HG02763 (cell line): ENCODE results near the gene ISG20L2.
"Not testable (repeated sequence)": the region's sequence is repeated elsewhere in the genome, so short reads cannot be mapped to it uniquely, and the experiment has no call there.

Source experiments
- ATAC-seq: cut with Tn5 transposase; IDR thresholded peaks from one replicate; pipeline ENCODE4 v1.9.1; 2021; ENCODE audit warnings: mild to moderate bottlenecking, moderate library complexity; ENCODE audit not compliant: unreplicated experiment

Gene ISG20L2

GRCh38 chr1:156728599-156729462, at the start of gene ISG20L2:
Gene ISG20L2 (minus strand): TSS chr1:156728766. CDS start chr1:156727652, 1,114 bp downstream.
- peak; percentile 87 for ATAC-seq

GRCh38 chr1:156777573-156777972, 49.0 kb upstream of the ISG20L2 start:
- ATAC-seq, result no peak

- no peak for ATAC-seq
These were observed 48.4 kb upstream of the ISG20L2 start for GRCh38 chr1:156776942-156777341.

GRCh38 chr1:156775799-156776198, 47.2 kb upstream of the ISG20L2 start:
- ATAC-seq, result no peak

GRCh38 chr1:156773607-156774006, 45.0 kb upstream of the ISG20L2 start:
- no peak for ATAC-seq

- ATAC-seq, result no peak
These were observed 44.3 kb upstream of the ISG20L2 start for GRCh38 chr1:156772728-156773497.

GRCh38 chr1:156772222-156772621, 43.7 kb upstream of the ISG20L2 start:
- no peak for ATAC-seq

- ATAC-seq, result no peak
These were observed 40.2 kb upstream of the ISG20L2 start for GRCh38 chr1:156768610-156769295.

- ATAC-seq, result no peak
These were observed 39.5 kb upstream of the ISG20L2 start for GRCh38 chr1:156767879-156768604.

GRCh38 chr1:156767101-156767878, 38.7 kb upstream of the ISG20L2 start, which contains the start of gene PRCC:
Gene PRCC (plus strand): TSS chr1:156767535. CDS start chr1:156767772, 237 bp downstream.
- peak; percentile 91 for ATAC-seq

- ATAC-seq, result no peak
These were observed 37.9 kb upstream of the ISG20L2 start for GRCh38 chr1:156766298-156767100.

GRCh38 chr1:156765666-156766065, 37.1 kb upstream of the ISG20L2 start:
- ATAC-seq, result no peak

GRCh38 chr1:156765136-156765535, 36.6 kb upstream of the ISG20L2 start:
- not testable (repeated sequence) for ATAC-seq

GRCh38 chr1:156760796-156761104, 32.2 kb upstream of the ISG20L2 start:
- ATAC-seq, result no peak

- no peak for ATAC-seq
These were observed 31.7 kb upstream of the ISG20L2 start for GRCh38 chr1:156760092-156760795.

GRCh38 chr1:156757572-156758253, 29.1 kb upstream of the ISG20L2 start:
- not testable (repeated sequence) for ATAC-seq

GRCh38 chr1:156756355-156756754, 27.8 kb upstream of the ISG20L2 start:
- ATAC-seq, result no peak

- no peak for ATAC-seq
These were observed 27.0 kb upstream of the ISG20L2 start for GRCh38 chr1:156755527-156755950.
